Superior temporal gyrus (tissue), 1 donor: Measurements from ENCODE around the gene DNHD1.

Source experiments
- DNase-seq: peaks from one replicate; pipeline ENCODE4 v3.0.0-alpha.2; 2016; ENCODE audit errors: extremely low spot score

Gene DNHD1, protein sequence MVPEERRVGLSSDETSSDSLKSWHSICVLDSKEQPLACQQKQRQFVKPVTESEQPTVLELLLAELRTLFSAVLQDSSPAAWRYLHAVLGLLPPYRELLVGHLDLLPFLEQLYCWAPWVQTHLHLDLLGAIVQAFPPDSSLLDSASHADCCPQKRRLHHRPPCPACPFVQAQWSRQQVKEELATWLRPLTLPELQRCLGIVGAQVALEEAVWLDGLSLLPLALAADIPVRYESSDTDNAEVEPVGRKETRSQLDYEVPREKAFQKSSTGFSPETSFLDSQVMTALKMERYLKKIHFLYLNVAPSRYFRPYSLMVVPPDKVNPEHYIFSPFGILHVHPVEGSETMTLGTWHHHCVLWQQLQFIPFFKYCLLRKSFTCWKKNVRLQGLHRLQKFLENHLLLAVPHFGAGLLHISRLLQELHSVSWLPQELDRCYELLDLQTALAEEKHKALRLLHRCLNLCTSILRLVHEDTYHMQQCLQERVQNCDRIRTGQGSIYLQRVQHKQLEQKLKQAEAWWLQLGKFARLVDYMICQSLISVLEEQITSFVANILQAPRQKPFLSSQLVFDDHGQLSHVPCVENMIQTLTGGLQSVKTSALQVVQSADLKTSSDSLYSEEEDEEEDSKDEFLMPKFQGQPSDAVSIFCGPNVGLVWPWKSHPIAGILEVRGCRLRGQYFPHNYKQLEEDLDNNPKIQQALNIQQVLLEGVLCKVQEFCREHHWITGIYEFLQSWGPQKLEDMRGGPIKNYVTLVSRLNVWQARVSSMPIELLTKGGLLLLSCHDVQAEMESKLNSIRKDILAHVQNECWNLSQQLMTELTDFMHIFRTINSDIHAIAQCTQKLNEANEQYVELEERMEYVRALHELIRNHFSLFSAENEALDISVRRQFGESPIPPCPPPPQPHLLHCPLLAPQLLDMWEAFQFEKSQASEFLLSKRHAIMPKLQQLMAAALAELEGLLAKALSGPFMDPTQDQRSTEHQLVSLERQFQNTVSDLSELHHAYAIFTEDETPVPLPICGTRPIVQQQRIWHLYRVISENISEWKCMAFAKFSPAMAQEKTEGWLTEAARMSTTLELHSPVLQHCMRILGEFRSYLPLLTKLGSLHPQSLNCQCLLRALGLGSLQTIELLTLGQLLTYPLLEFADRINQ (N-terminal part only)

GRCh38 chr11:6497069-6497839 lies at the start of gene DNHD1:
TSS of gene DNHD1 (plus strand) at chr11:6497280. CDS start at chr11:6498216, 936 bp downstream.
- DNase-seq = no peak

DNA sequence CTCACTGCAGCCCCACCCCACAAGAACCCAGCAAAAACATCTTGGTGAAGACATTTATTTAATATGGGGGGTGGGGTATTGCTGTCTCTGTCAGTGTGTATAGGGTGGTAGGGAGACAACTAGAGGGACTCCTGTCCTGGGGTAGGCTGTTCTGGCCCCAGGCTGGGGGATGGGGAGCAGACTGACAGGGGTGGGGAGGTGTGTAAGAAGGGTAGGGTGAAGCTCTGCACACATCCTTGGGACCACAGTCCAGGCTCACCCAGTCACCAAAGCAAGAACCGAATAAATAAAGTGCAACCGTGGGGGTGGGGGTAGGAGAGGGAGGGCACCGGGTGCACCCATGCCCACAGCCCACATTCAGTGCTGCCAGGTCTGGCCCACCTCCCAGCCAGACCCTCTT lies 48.5 kb upstream of the DNHD1 start:
- DNase-seq = no peak

- no peak for DNase-seq
Measured at GRCh38 chr11:6452219-6452618, 44.9 kb upstream of the DNHD1 start.

DNA sequence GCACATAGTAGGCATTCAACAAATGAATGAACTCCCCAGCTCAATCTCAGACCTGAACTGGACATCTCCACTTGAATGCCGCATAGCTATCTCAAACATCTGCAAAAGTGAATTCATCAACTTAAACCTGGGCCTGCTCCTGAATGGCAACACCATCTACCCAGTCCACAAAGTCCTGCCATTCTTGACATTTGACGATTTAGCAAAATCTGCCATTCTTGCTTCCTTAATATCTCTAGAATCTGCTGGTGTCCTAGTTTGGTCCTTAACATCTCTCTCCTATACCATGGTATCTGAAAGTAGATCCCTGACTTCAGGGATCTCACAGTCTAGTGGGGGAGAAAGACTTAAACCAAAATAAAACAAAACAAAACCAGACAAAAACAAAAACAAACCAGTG lies 43.9 kb upstream of the DNHD1 start:
- no peak for DNase-seq

- DNase-seq = no peak
Measured at GRCh38 chr11:6455070-6455469, 42.0 kb upstream of the DNHD1 start.

DNA sequence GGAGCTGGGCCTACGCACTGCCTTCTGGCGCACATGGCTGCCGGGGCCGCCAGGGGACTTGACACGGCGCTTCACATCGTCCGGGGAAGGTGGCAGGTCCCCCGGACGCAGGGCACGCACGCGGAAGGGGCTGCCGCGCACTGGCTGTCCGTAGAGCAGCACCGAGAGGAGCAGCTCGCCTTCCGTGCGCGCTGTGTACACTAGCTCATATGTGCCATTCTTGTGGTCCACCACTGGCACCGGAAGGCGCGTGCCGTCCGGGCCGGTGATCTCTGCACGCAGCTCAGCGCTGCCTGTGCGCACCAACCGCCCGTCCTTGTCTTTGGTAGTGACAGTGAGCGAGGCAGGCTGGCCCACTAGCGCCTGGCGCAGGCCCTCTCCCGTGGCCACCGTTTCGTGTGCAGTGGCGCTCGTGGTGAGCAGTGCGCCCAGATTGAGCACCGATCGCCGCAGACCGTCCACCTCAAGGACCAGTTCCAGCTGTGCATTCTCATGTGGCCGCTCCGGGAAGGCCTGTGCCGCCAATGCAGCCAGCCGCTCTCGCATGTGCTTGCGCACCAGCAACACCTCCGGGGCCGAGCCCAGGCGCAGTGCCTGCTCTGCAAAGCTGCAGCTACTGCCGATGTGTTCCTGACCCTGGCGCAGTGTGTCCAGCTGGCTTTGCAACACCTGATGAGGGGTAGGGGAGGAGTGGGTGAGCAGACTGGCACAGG lies 40.6 kb upstream of the DNHD1 start:
- no peak for DNase-seq

- DNase-seq = no peak
Measured at GRCh38 chr11:6457581-6458320, 39.3 kb upstream of the DNHD1 start.

- no peak for DNase-seq
Measured at GRCh38 chr11:6458352-6459098, 38.6 kb upstream of the DNHD1 start.

DNA sequence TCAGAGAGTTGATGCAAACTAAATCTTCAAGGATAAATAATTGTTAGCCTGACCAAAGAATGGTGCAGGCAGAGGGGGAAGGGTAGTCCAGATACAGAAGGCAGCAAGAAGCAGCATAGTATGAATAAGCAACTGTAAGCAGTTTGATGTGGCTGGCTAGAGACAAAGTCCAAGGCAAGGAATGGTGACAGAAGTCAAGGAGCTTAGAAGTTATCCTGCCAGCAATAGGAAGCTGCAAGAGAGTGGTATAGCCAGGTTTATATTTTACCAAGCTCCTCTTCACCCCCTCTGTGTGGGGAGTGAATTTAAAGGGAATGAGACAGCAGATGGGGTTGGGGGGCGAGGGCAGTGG lies 38.0 kb upstream of the DNHD1 start:
- DNase-seq = no peak

DNA sequence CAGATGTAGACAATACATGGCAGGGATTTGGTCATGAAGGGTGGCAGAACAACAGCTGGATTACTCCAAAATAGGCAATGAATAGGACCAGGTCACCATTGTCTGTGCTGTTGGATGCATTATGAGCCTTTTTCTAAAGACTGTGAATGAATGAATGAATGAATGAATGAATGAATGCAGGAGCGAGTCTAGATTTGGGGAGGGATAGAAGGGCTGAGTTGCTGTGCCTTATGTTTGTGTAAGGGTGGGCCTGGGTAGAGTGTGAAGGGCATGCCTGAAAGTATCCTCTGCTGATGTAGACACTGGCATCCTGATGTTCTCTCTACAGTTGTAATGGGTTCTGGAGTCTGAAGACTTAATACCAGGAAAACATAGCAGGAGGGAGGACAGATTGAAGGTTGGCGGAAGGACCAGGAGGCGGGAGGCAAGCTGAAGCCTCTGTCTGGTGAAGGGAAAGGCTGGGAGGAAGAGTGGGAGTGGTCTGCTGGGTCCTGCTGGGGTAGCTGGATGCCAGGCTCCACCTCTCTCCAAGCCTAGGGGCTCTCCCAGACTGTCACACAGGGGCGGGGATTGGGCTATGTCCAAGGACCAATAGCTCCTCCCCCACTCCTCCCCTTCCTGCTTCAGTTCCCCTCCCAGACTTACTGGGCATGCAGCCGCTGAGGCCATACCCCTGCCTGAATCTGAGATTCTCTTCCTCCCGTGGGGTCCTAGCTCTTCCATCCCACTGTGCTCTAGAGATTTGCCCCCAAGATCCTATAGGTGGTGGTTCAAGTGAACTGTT lies 28.2 kb upstream of the DNHD1 start:
- DNase-seq = peak; percentile 91

DNA sequence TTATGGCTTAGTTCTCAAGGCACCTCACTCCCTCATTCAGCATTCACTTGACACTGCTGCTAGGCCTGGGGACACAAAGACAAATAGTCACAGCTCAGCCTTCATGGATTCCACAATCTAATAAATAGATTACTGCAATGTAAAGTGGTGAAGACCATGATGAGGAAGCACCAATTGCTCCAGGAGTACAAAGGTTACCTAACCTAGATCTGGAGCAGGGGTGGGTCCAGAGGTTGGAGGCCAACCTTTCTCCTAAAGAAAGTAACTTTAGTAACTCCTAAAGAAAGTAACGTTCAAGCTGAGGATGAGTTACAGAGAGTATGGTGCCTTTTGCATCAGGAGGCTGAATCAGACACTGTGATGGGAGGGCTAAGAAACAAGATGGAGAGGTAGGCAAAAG lies 27.5 kb upstream of the DNHD1 start:
- no peak for DNase-seq

GRCh38 chr11:6472934-6473333 lies 24.1 kb upstream of the DNHD1 start:
- DNase-seq = no peak

DNA sequence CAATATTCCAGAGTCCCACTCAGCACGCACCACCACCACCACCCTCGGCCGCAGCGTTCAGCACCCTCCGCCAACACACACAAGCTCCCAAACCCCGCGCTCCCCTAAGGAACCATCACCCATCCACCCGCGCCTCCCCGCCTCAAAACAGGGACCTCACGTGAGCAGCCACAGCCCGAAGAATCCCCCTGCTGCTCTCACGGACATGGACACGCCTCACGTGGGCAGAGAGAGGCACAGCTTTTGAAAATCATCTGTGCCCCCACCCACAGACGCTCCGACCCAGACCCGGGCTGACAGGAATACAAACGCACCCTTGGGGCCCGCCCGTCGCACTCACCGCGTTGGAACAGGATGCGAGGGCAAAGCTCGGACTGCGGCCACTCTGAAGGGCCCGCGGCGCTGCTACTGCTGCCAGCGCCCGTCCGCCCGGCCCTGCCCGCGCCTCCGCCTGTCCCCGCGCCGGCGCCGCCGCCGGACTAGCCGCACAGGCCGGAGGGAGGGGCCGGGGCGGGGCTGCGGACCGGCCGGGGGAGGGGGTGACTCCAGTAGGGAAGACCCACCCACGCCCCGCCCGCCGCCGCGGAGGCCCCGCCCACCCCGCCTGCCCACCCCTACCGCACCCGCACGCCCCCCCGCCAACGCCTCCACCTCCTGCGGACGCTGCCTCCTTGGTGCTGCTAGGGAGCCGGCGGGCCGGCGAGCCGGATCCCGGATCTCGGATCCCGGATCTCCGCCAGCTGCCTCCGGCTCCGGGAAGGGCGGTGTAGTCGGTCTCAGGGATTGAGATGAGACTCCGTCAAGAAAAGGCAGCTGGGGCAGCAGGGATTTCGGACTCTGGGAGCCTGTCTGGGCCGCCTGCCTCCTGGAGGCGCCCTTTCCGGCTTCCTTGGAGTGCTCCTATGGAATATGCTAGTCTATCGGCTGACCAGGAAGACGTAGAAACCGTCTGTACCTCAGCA lies 23.3 kb upstream of the DNHD1 start, which contains the start of gene TRIM3:
TRIM3 (minus strand) TSS at position 491 of the 962 bp plus-strand sequence. CDS start 8,246 bp downstream, outside the sequence.
- peak; percentile 72 for DNase-seq

GRCh38 chr11:6474413-6474792 lies 22.7 kb upstream of the DNHD1 start:
- no peak for DNase-seq

- no peak for DNase-seq
Measured at GRCh38 chr11:6474806-6475500, 22.1 kb upstream of the DNHD1 start.

DNA sequence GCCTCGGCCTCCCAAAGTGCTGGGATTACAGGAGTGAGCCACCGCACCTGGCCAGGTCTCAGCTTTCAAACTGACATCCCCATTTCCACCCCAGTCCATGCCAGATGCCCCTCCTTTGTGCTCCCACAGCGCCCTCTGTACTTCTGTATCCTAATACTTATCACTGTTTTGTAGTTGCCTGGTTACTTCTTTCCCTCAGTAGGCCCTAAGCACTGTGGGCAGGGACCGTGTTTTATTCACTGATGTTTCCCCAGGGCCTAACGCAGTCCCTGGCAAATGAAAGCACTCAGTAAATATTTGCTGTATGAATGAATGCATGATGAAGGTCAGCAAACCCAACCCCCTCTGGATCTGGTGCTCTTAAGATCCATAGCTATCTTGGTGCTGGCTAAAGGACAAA lies 21.1 kb upstream of the DNHD1 start:
- DNase-seq = no peak

DNA sequence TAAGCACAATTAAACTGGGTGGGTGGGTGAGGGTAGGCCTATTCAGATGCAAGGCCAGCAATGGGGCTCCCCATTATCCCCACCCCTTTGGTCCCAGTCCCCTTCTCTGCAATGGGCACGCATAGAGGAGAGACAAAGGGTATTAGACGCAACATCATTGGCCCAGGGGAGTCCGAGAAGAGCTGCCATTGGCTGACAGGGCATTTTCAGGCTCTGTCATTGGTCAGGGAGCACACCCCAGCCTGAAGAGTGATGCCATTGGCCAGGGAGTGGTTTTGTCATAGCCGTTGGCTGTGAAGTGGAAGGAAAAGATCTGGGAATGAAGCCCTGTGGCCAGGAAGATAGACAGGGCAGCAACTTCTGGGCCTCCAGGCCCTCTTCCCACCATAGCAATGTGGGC lies 20.5 kb upstream of the DNHD1 start:
- no peak for DNase-seq
